ENCODE results near the gene THY1. TPM values are rescaled to one million over a fixed set of nuclear protein-coding genes. Genes with fewer than 3 reads are reported as not detected.

THY1 gene
- total RNA-seq, 1 donor from 2014 or later, result 23.6 TPM

DNA sequence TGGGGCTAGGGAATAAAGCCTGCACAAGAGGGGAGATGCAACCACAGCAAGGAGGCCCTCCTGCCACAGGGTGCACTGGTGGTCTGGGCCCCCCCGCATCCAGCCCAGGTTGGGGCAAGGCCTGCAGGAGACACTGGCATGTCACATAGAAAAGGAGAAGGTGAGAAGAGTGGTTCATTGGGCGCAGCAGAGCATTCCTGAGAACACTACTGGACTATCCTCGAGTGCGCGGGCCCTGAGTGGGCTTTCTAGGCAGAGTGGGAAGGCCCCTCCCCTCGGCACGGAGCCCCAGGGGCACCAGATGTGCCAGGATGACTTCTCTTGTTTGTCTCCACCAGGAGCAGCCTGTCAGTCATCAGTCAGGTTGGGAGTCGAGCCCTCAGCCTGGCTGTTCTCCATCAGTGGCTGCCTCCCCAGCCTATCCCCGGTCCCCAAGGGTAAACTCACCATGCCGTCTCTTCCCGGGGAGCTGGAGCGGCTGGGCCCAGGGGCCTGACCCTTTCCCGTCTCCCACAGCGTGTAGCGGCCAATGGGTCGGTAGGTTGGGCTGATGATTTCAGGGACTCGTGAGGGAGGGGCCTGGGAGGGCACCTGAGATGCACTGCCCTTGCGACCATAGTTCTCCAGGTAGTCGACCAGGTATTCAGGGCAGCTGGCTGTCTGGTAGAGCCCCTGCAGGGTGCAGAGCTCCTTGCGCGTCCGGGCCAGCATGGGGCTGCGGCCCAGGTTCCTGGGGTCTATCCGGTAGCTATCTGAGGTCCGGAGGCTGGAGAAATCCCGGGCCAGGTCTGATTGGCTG, 50.5 kb downstream of the THY1 start:
- DNase-seq (ENCODE audit: extremely low read depth, low read depth, low spot score), result no peak

DNA sequence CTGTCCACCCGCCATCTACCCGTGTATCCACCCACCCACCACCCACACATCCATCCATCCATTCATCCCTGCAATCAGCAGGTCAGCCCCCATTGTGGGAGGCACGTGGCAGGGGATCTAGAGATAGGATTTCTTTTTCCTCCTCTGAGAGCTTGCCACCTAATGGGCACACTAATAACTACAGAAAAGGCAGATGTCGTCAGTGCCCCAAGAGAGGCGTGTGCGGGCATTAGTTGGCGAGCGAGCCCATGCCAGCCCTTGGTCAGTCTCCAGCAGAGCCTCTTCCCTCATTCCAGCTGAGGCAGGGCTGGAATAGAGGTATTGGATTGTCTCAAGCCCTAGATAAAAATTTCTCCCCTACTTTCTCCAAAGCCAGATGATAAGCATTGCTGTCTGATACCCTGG, 51.2 kb downstream of the THY1 start:
- no peak for DNase-seq (ENCODE audit: extremely low read depth, low read depth, low spot score)

- DNase-seq (ENCODE audit: extremely low read depth, low read depth, low spot score), result no peak
Observed at GRCh38 chr11:119371067-119371601, 51.8 kb downstream of the THY1 start.

- DNase-seq (ENCODE audit: extremely low read depth, low read depth, low spot score), result no peak
Observed at GRCh38 chr11:119370486-119371046, 52.4 kb downstream of the THY1 start.

DNA sequence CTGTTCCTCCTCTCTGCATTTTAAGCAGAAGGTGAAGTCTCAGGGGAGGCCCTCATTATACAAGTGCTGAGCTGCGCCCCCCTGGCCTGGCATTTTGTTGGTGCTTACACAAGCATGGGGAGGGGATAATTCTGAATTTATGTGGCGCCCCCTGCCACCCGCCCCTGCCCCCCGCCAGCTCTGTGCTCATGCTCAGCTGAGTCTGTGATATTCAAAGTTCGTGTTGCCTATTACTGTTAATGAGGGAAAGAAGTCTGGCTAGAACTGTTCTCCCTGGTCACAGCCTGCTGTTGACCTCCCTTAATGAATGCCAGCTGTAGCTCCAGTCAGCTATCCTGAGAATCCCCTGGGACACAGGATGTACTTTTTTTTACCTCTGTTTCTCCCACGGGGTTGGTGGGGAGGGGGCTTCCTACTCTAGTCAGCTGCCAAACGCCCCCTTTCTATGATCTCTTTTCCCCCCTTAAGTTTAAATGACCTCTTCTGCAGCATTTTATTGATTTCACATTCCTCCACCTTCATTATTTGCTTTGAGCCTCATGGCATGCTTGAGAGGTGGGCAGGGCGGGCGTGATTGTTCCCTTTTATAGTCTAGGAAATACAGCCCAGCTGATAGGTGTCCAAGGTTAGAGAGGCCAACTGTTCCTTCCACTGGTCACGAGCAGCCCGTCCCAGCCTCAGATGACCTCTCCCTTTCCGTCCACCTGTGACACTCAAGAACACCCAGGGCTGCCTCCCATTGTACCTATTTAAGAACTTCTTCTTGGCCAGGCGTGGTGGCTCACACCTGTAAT, 53.6 kb downstream of the THY1 start:
- no peak for DNase-seq (ENCODE audit: extremely low read depth, low read depth, low spot score)

DNA sequence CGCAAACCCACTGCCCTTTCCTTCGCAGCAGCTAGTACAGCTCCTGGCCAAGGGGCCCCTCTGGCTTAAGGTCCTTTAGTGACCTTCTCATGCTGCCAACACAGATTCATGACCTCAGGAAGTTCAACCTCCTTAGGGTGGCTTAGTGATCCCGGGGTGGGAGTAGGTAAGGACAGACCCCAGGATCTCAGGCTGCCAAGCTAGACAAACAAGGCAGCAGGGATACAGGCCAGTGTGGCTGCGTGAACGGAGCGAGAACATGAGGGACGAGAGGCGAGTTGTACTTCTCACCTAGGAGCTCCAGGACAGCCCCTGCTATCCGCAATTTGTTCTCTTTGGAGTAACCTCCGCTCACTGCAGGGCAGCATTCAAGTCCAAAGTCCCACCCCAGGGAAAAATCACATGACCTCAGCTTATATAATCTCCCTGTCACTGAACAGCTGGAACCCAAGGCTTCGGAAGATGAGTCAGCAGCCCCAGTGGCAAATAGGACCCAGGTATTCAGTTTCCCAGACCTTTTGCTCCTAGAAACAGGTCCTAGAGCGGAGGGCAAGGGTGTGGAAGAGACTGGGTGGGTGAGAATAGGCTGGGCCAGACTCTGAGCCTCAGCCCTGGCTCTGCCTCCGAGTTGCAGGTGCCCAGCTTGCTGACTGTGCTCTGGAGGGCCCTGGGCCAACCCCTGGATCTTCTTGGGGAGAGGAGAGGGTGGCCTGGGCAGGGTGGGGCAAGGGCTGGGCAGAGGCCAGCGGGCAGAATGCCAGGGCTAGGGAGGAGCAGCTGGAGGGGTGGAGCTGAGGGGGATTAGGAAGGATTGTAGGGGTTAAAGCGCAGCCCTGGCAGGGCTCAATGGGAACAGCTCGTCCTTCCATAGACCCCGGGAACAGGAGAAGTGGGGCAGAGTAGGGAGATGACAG, 54.6 kb downstream of the THY1 start:
- no peak for DNase-seq (ENCODE audit: extremely low read depth, low read depth, low spot score)

- no peak for DNase-seq (ENCODE audit: extremely low read depth, low read depth, low spot score)
Observed at GRCh38 chr11:119367661-119368120, 55.3 kb downstream of the THY1 start.

Other genes with a start within 250 kb of the THY1 start
- gene NHERF4, start 237.7 kb downstream of the THY1 start, total RNA-seq, result not detected in 2 replicates
- gene CBL, start 216.8 kb downstream of the THY1 start, total RNA-seq, result 30.6 and 38.7 TPM in 2 replicates
- 5,782 and 6,347 TPM in 2 replicates for gene MCAM, start 106.0 kb downstream of the THY1 start, total RNA-seq
- 14.4 and 19.4 TPM in 2 replicates for gene RNF26, start 88.6 kb downstream of the THY1 start, total RNA-seq
- 113 and 153 TPM in 2 replicates for gene C1QTNF5, start 82.3 kb downstream of the THY1 start, total RNA-seq
- 0.35 and 0.39 TPM in 2 replicates for gene MFRP, start 76.5 kb downstream of the THY1 start, total RNA-seq
- 0.41 TPM in 1 of 2 replicates, not detected in the other for gene USP2, start 41.5 kb downstream of the THY1 start, total RNA-seq